T-helper 22 cell (primary cell): ENCODE measurements around the gene HNRNPF.
"Not testable (repeated sequence)": the region's sequence is repeated elsewhere in the genome, so short reads cannot be mapped to it uniquely, and the experiment has no call there.

Experiments used
- DNase-seq: peaks from one replicate; pipeline ENCODE4 v3.0.0-alpha.2; 2020; ENCODE audit warnings: low read depth

HNRNPF gene

DNA sequence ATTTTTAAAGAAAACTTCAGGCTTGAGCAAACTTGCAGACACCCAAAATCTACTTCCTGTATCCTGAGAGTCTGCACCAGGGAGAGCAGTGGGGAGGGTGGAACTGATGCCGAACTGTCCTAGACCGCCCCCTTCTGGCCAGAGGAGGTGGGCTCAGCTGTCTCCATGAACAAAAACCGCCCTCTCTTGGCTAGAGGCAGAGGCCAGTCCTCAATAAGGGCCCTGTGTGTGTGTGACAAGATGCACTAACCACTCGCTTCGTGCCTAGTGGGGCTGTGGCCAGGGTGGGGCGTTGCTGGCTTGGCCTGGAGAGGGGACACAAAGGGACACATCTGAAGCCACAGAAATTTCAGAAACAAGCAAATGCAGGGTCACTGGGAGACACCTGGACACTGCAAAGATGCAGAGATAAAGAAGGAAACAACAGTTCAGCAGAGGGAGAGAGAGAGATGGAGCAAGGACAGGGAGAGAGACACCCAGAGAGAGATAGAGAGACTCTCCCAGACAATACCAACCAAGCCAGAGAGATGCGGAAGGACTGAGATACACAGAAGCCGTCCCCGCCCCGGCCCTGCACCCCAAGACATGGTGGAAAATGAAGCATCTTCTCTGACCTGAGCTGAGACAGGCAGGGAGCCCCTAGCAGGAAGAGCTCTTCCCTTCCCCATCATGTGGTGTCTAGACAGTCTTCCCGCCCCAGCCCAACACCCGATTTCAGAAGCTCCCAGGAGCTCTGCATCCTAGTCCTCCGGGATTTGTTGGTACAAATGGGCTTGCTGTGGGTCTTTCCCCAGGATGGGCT, 60.3 kb downstream of the HNRNPF start:
- DNase-seq, result peak; percentile 63

DNA sequence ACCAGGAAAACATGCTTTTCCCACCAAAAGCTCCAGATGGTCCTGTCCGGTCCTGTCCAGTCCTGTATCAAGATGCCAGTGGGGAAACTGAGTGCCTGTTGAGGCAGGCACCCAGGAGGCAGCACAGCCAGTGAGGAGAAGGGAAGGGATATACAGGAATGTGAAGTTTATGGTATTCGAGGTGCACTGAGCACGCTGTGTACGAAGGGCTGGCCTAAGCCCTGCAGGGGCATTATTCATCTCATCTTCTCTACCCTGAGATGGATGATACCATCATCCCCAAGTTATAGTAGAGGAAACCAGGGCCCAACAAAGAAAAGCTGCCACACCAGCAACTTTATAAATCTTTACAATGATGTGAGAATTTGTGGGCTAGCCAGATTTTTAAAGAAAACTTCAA, 61.0 kb downstream of the HNRNPF start:
- no peak for DNase-seq

DNA sequence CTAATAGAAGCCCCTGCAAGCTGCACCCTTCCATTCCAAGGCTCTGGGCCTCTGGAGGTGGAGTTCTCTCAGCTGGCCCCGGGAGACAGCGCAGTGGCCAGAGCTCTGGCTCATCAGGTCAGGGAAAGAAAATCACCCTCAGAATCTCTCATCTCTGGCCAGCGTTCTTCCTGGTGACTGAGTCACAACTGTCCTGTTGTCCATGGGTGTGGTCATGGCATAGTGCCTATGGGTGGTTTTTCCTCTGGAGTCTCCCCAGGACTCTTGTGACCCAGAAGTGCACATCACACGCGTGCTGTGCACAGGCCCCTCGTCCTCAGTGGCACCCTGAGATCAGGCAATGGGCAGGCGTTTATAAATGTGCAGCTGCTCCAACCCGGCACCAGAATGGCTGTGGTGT, 64.9 kb downstream of the HNRNPF start:
- DNase-seq, result no peak

DNA sequence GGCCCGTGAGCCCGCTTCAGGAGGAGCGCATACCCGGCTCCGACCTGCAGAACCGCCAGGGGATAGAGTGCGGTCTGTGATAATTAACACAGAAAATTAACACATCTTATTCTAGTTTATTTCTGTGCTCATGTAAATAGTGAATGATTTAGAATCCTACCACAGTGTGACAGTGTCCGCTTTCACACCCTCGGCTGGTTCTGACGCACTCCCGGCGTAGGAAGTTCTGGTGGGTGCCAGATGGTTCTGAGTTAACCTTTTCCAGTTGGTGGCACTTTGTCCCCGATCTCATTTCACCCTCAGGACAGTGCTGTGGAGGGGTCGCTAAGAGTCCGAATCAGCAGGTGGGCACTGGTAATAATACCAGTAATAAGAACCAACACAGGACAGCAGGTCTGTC, 65.9 kb downstream of the HNRNPF start:
- no peak for DNase-seq

DNA sequence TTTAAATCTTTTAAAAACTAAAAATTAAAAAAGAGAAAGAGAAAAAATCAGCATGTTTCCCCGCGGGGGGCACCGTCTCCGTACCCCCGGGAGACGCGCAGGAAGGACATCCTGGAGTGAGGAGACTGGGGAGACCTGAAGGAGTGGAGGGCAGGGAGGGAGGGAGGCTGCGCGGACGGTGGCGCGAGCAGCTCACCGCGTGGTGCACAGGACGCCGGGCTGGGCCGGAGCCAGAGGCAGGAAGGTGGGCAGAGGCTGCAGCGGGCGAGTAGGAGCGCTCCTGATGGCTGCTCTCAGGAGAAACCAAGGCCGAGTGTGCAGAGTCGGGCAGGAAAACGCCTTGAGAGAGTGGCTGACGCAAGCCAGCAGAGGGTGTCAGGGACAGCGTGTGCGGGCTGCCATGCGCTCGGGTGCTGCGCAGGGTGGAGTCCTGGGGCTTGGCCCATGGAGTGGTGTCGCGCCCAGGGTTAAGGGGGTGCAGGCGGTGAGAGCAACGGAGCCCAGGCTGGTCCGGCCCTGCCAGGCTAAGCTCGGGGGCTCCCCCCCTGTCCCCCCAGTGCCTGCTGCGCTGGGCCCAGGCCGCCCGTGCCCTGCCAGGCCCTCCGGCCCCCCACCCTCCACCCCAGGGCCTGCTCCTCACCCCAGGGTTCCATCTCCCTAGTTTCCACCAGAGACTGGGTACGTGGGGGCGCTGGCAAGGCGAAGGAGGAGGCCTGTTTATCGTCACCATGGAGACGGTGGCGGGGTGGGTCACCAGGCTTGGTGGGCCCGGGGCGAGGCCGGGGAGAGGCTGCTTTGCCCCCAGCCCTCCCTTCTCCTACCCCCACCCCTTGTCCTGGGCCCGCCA, 66.5 kb downstream of the HNRNPF start:
- DNase-seq, result no peak

DNA sequence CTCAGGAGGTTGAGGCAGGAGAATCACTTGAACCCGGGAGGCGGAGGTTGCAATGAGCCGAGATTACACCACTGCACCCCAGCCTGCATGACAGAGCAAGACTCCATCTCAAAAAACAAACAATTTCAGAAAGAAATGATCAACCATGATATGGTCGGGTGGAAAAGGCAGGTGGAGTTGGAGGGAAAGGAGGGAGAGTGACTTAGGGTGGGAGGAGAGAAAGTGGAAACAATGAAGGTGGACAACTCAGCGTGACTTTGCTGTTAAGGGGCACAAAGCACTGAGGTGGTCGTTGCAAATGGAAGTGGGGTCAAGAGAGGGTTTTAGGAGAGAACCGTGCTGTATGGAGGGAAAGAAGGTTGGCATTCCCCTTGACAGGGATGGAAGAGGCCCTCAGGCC, 67.5 kb downstream of the HNRNPF start:
- no peak for DNase-seq

DNA sequence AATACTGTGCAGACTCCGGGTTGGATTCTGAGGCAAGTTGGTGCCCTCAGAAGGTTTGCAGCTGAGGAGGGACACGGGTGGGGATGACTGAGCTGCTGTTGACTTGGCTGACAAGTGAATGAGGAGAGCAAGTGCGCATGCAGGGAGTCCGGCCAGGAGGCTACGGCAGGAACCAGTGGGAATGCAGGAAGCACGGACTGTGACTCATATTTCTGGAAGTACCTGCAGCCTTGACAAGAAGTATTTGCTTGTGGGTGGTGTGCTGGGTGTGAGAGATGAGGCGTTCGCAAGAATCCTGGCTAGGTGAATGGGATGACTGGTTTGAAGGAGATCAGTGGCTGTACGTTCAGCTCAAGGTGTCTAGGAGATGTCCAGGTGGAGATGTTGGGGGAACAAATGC, 68.4 kb downstream of the HNRNPF start:
- DNase-seq, result no peak

DNA sequence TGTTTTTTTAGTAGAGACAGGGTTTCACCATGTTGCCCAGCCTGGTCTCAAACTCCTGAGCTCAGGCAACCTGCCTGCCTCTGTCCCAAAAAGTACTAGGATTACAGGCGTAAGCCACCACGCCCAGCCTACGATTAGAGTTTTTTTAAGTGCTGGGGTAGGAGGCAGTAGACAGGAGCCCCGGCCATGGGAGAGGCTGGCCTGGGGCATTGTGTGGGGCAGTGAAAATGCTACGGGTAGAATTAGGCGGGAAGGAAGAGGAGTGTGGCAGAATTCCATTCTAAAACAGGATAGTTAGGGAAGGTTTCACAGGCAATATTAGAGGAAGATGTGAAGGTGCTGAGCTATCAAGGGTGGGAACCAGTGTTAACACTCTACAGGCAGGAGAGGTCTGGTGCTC, 68.9 kb downstream of the HNRNPF start:
- no peak for DNase-seq

DNA sequence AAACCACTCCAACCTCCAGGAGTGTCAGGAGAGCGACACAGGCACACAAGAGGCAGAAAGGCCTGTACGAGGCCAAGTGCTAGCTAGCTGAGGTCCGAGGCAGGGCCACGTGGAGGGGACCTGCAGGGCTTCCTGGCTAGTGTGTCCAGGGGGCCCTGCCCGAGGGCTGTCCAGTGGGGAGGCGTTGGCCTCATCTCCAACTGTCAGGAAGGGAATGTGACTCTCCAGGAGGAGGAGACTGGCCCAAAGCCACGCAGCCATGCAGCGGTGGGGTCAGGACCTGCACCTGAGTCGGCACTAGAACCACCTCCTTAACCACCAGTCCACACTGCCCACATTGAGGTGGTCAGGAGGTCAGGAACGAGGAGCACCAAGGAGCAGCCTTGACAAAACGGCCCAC, 69.8 kb downstream of the HNRNPF start:
- no peak for DNase-seq

DNA sequence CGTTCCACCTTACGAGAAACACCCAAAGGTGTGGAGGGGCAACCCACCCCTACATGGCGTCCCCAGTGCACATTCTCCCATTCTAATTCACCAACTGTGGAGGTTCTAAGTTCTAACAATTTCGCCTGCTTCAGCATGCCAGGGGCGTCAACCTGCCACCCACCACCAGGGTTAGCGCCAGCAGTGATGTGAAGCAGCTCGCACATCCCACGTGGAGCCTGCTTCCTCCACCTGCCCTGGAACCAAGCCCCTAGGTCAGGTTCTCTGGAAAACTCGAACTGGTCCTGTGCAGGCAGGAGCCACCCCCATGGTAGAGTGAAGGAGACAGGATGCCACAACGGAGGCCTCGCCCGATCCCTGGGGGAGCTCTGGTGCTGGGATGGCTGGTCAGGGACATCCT, 70.9 kb downstream of the HNRNPF start:
- DNase-seq, result no peak

DNA sequence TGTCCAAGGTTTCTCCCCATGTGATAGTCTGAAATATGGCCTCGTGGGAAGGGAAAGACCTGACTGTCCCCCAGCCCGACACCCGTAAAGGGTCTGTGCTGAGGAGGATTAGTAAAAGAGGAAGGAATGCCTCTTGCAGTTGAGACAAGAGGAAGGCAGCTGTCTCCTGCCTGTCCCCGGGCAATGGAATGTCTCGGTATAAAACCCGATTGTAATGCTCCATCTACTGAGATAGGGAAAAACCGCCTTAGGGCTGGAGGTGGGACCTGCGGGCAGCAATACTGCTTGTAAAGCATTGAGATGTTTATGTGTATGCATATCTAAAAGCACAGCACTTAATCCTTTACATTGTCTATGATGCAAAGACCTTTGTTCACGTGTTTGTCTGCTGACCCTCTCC, 71.5 kb downstream of the HNRNPF start:
- DNase-seq, result not testable (repeated sequence)

DNA sequence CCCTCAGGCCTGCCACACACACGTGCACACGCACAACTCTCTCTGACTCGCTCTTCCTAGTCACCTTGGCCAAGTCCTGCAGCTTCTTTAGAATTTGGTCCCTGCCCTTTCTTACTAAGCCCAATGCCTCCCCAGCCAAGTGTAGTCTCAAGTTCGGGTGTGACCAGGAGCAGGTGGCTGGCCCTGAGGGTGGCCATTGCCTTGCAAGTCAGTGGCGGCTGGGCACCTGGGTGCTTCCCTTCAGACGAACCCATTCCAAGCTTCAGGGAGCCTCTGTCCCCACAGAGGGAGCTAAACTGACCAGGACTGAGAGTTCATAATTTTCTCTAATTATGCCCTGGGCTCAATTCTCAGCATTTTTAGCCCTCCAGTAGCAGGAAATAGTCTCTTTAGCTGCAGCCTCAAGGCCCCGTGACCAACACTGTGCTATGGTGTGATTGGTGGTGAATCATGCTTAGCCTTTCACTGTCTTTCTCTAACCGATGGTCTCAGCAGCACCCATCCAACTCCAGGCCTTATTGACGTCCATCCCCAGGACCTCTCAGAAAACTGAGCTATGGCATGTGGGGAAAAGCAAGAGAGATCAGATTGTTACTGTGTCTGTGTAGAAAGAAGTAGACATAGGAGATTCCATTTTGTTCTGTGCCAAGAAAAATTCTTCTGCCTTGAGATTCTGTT, 72.2 kb downstream of the HNRNPF start:
- DNase-seq, result no peak

DNA sequence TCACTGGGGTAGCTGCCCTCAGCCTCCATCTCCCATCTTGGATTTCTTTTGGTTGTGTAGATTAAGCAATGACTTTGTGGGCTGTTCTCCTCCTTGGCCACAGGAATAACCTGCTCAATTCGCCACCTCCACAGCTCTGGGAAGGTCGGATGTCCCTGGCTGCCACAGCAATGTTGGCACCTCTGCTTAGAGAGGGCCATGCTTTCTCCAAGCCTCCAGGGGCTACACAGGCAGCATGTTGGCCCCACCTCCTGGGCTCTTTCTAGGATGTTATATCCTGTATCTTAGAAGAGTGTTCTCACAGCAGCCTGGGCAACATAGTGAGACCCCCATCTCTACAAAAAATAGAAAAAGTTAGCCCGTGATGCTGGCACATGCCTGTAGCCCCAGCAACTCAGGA, 72.9 kb downstream of the HNRNPF start:
- DNase-seq, result no peak
